H1 (cell line): ENCODE measurements around the gene SCNN1B. TPM values are rescaled to one million over a fixed set of nuclear protein-coding genes. Genes with fewer than 3 reads are reported as not detected.

Source experiments
- GTF2F1 ChIP-seq: IDR thresholded peaks from 2 replicates; pipeline ENCODE4 v1.6.1; 2012; ENCODE audit warnings: low read depth, low read length, improper control_type of control experiment, borderline replicate concordance
- polyA plus RNA-seq, 7 experiments: library from polyadenylated mRNA; depleted of rRNA in 3 of 7; stranded (reverse) in 5 of 7; unstranded in 2 of 7; fragments of >200 nt in 5 of 7; fragments of 200-250 nt in 2 of 7; gene quantifications; 1 replicate in 5 of 7; 2 replicates in 1 of 7; 4 replicates in 1 of 7; pipeline versions ENCODE4 v1.2.1 to v1.2.3, GENCODE V29; 2011 to 2013; ENCODE audit warnings: missing spikeins in 2 of 7, mixed read lengths in 2 of 7
- total RNA-seq: library from RNA; stranded (reverse); fragmentation: NEBNext Ultra II Directional; extraction: Animal tissue kit (Norgen Biotek cat#: 25700); gene quantifications from 2 replicates; pipeline ENCODE4 v1.2.1, GENCODE V29; 2021
- TF ChIP-seq, protein P1 (sequence below): IDR thresholded peaks from 2 replicates; pipeline ENCODE4 v1.6.1; 2012; ENCODE audit warnings: low read length, inconsistent platforms

SCNN1B gene
- total and polyA plus RNA-seq, 2 of the 8 experiments (the other 6 are each of a cell fraction or from before 2014, with no cell fraction given): 0.20 to 0.95 TPM

DNA sequence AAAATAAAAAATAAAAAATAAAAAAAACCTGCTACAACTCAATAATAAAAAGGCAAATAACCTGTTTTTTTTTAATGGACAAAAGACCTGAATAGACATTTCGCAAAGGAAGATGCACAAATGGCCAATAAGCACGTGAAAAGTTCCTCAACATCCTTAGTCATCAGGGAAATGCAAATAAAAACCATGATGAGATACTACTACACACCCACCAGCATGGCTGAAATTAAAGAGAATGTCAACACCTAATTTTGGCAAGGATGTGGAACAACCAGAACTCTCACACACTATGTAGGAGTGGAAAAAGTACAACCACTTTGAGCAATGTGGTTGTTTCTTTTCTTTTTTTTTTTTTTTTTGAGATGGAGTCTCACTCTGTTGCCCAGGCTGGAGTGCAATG lies 126.2 kb downstream of the SCNN1B start (continued):
- TF ChIP-seq GTF2F1: no peak
- TF ChIP-seq, protein P1, sequence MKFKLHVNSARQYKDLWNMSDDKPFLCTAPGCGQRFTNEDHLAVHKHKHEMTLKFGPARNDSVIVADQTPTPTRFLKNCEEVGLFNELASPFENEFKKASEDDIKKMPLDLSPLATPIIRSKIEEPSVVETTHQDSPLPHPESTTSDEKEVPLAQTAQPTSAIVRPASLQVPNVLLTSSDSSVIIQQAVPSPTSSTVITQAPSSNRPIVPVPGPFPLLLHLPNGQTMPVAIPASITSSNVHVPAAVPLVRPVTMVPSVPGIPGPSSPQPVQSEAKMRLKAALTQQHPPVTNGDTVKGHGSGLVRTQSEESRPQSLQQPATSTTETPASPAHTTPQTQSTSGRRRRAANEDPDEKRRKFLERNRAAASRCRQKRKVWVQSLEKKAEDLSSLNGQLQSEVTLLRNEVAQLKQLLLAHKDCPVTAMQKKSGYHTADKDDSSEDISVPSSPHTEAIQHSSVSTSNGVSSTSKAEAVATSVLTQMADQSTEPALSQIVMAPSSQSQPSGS: no peak

Other genes starting within 250 kb of the SCNN1B start
- gene USP31, start 152.8 kb upstream of the SCNN1B start, total RNA-seq: 17.0 and 19.0 TPM in 2 replicates
- gene USP31, start 152.8 kb upstream of the SCNN1B start, polyA plus RNA-seq (2011; rRNA removed): 6.2 and 6.7 TPM in 2 replicates
- 0.99 and 1.1 TPM in 2 replicates for gene SCNN1G, start 119.6 kb upstream of the SCNN1B start, total RNA-seq
- gene SCNN1G, start 119.6 kb upstream of the SCNN1B start, polyA plus RNA-seq (2011; rRNA removed): 0.73 and 1.9 TPM in 2 replicates
- gene COG7, start 150.9 kb downstream of the SCNN1B start, total RNA-seq: 17.2 TPM in 2 replicates
- 40.4 and 56.6 TPM in 2 replicates for gene COG7, start 150.9 kb downstream of the SCNN1B start, polyA plus RNA-seq (2011; rRNA removed)
- gene GGA2, start 208.2 kb downstream of the SCNN1B start, total RNA-seq: 114 and 116 TPM in 2 replicates
- gene GGA2, start 208.2 kb downstream of the SCNN1B start, polyA plus RNA-seq (2011; rRNA removed): 52.8 and 65.8 TPM in 2 replicates